Fibroblast of villous mesenchyme (primary cell): Measurements from ENCODE around the gene MYO3A. TPM values are rescaled to one million over a fixed set of nuclear protein-coding genes. Genes with fewer than 3 reads are reported as not detected.

Experiments used
- DNase-seq: peaks from one replicate; pipeline ENCODE4 v3.0.0-alpha.2; 2010; ENCODE audit warnings: low read depth
- H3K4me3 ChIP-seq: 2 replicates; pipeline ENCODE4 v1.5.1; 2011; ENCODE audit warnings: low read depth, mild to moderate bottlenecking, low read length
- CTCF ChIP-seq: IDR thresholded peaks from 2 replicates; pipeline ENCODE4 v1.5.1; 2012; ENCODE audit warnings: low read depth, mild to moderate bottlenecking, low read length; ENCODE audit not compliant: insufficient read depth
- total RNA-seq: library from RNA; depleted of rRNA; stranded (reverse); fragments of >200 nt; gene quantifications from 2 replicates; pipeline ENCODE4 v1.2.3, GENCODE V29; 2012

The MYO3A gene
- total RNA-seq, 1 donor, result not detected

- TF ChIP-seq CTCF, result no peak
- H3K4me3 ChIP-seq, result no peak overlapping the region
- no peak for DNase-seq
These were observed 260.2 kb downstream of the MYO3A start for GRCh38 chr10:26194275-26194674.

GRCh38 chr10:26197248-26197647 lies 263.2 kb downstream of the MYO3A start:
- no peak for DNase-seq
- TF ChIP-seq CTCF, result no peak

GRCh38 chr10:26198119-26198518 lies 264.1 kb downstream of the MYO3A start:
- DNase-seq, result no peak
- TF ChIP-seq CTCF, result no peak
- no peak overlapping the region for H3K4me3 ChIP-seq

More at GRCh38 chr10:26197248-26197647, 263.2 kb downstream of the MYO3A start:
- H3K4me3 ChIP-seq, result no peak overlapping the region

GRCh38 chr10:26199841-26200240 lies 265.8 kb downstream of the MYO3A start:
- H3K4me3 ChIP-seq, result no peak overlapping the region
- no peak for TF ChIP-seq CTCF
- no peak for DNase-seq

- no peak overlapping the region for H3K4me3 ChIP-seq
These were observed 271.2 kb downstream of the MYO3A start for GRCh38 chr10:26205223-26205622.

GRCh38 chr10:26211781-26212444 lies 277.9 kb downstream of the MYO3A start:
- no peak overlapping the region for H3K4me3 ChIP-seq
- no peak for DNase-seq
- TF ChIP-seq CTCF, result no peak

More at GRCh38 chr10:26205223-26205622, 271.2 kb downstream of the MYO3A start:
- no peak for DNase-seq
- TF ChIP-seq CTCF, result no peak

GRCh38 chr10:26212511-26212910 lies 278.5 kb downstream of the MYO3A start:
- no peak for TF ChIP-seq CTCF
- H3K4me3 ChIP-seq, result no peak overlapping the region
- DNase-seq, result no peak
